Esophagus (tissue), 2 donors: Measurements from ENCODE around the gene C5orf52. TPM values are rescaled to one million over a fixed set of nuclear protein-coding genes. Genes with fewer than 3 reads are reported as not detected.

Experiments used
- H3K27ac ChIP-seq, 2 donors: one replicate each; pipeline ENCODE4 v1.5.1; 2013; ENCODE audit warnings: low read depth in 2 of 2, mild to moderate bottlenecking in 2 of 2, inconsistent platforms in 1 of 2, low read length in 1 of 2, moderate library complexity in 1 of 2
- H3K27me3 ChIP-seq, 2 donors: one replicate each; pipeline ENCODE4 v1.6.1; 2013; ENCODE audit warnings: low read length in 2 of 2, control low read depth in 1 of 2, mild to moderate bottlenecking in 1 of 2; ENCODE audit not compliant: insufficient read depth in 2 of 2, control insufficient read depth in 1 of 2
- H3K36me3 ChIP-seq, 2 donors: one replicate each; pipeline ENCODE4 v1.6.1; 2013; ENCODE audit warnings: low read length in 1 of 2; ENCODE audit not compliant: control insufficient read depth in 2 of 2, insufficient read depth in 2 of 2
- H3K4me1 ChIP-seq, 2 donors: one replicate each; pipeline ENCODE4 v1.6.1; 2013; ENCODE audit warnings: low read length in 1 of 2; ENCODE audit not compliant: control insufficient read depth in 2 of 2, insufficient read depth in 2 of 2
- H3K4me3 ChIP-seq, 2 donors: one replicate each; pipeline ENCODE4 v1.5.1; 2013; ENCODE audit warnings: low read length in 2 of 2, mild to moderate bottlenecking in 2 of 2, low read depth in 1 of 2, moderate library complexity in 1 of 2
- H3K9me3 ChIP-seq, 2 donors: one replicate each; pipeline ENCODE4 v1.6.1; 2013; ENCODE audit warnings: mild to moderate bottlenecking in 2 of 2, low read depth in 1 of 2, low read length in 1 of 2, moderate library complexity in 1 of 2; ENCODE audit not compliant: control insufficient read depth in 2 of 2, insufficient read depth in 1 of 2
- WGBS, 2 donors: extraction: QIAGEN DNeasy Blood & Tissue Kit; methylation state at CpG; one replicate each; pipeline ENCODE4 v1.1.7; 2013; 5-methylcytosine and 5-hydroxymethylcytosine counted together
- polyA plus RNA-seq, 2 donors: library from polyadenylated mRNA; stranded (reverse); fragments of 200-250 nt; gene quantifications; one replicate each; pipeline ENCODE4 v1.2.3, GENCODE V29; 2013
- donor health status: healthy with polysubstance abuse.
- donor health status: Bipolar disorder and iron deficiency.

C5orf52 gene
- polyA plus RNA-seq, 2 donors = not detected

DNA sequence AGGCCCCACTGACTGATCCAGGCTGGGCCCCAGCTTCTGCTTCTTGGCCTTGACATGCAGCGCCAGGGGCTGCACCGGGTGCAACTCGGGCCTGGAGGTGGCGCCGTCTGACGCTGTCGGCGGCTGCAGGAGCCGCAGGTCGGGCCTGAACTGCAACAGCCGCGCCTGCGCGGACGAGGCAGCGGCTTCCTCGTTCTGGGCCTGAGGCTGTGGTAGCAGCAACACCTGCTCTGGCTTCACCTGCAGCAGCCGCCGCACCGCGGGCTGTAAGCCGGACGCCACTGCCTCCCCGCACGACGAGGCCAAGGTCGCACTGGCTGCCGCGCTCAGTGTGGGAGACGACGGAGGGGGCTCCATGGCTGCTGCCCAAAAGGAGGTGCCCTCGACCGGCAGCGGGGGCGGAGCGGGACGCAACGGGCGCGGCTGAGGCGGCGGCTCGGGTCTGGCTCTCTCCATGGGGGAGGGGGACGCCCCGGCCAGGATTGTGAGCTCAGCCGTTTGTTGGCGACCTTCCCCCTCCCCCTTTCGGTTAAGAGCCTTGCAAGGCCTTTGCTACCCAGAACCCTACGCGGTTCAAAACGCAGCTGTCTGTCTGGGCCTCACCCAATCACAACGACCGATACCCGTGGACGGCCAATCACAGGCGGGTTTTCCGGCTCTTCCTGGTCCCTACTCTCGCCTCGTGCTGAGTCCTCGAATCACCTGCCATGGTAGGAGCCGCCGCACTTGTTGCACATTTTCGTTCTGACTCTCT is 19.5 kb upstream of the C5orf52 start:
- H3K27ac ChIP-seq = peak overlapping the region in 1 of 2 donors; percentile 31
- no peaks in the 10 kb centered on the region for H3K36me3 ChIP-seq
- peak overlapping the region; percentile 54 to 62 for H3K4me3 ChIP-seq
- no peaks in the 10 kb centered on the region for H3K27me3 ChIP-seq
- no peaks in the 10 kb centered on the region for H3K9me3 ChIP-seq
- H3K4me1 ChIP-seq = peaks cover 3 to 8% of the 10 kb centered on the region in 2 donors
- 21% methylated on average over 63 of the region's 63 CpGs for WGBS, 2 donors

DNA sequence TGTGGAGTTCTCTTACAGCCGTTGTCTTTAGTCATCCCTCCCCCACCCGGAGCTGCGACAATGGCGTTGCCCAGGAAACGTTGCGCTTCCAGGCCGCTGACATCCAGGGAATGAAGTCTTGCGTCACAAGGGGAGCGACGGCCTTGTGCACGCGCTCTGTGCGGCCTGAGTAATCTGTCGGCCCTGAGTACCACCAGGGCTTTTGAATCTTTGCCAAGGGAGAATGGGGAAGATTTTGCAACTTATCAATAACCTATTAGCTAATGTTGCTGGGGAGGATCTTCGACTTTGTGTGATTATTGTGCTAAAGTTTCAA is 19.0 kb upstream of the C5orf52 start, which contains the start of gene SOX30:
Gene SOX30, minus strand, starts transcription at position 62 of the 316 bp plus-strand sequence. CDS start 360 bp downstream, outside the sequence.
- no peaks in the 10 kb centered on the region for H3K27me3 ChIP-seq
- 87 to 91% methylated on average over 15 of the region's 15 CpGs for WGBS, 2 donors
- H3K27ac ChIP-seq = peak within 1 kb of the TSS in 1 of 2 donors; percentile 31
- no peaks in the 10 kb centered on the region for H3K36me3 ChIP-seq
- peaks cover 3 to 8% of the 10 kb centered on the region in 2 donors for H3K4me1 ChIP-seq
- no peaks in the 10 kb centered on the region for H3K9me3 ChIP-seq
- peak within 1 kb of the TSS; percentile 54 to 62 for H3K4me3 ChIP-seq

DNA sequence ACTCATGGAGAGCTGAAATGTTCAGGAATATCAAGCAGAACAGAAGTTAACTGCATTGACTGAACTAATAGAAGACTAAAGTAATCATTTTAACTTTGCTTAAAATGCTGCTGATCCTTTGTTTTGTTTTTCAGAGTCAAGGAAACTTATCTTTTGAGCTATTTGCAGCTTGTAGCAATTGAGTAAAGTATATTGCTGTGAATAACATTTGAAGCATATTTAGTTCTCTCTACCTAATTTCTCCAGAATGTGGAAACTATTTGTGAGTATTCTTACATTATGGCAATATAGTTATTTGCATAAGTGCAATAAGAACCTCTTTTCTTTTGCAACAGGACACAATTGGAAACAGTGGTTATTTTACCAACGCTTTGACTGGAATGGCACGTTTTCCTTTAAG is 13.8 kb upstream of the C5orf52 start:
- Histone ChIP-seq H3K27me3 (no peaks in the 10 kb centered on the region), H3K27ac (no peak overlapping the region), H3K4me3 (no peak overlapping the region), H3K36me3 (no peaks in the 10 kb centered on the region), H3K4me1 (no peaks in the 10 kb centered on the region), H3K9me3 (no peaks in the 10 kb centered on the region)
- WGBS, 2 donors = 79 to 83% methylated on average over 2 of the region's 2 CpGs

DNA sequence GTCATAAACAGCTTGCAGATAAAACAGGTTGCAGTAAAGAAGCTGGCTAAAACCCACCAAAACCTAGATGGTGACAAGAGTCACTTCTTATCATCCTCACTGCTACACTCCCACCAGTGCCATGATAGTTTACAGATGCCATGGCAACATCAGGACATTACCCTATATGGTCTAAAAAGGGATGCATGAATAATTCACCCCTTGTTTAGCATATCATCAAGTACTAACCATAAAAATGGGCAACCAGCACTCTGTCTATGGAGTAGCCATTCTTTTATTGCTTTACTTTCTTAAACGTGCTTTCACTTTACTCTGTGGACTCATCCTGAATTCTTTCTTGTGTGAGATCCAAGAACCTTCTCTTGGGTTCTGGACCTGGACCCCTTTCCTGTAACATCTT is 12.4 kb upstream of the C5orf52 start:
- Histone ChIP-seq H3K27me3 (no peaks in the 10 kb centered on the region), H3K4me3 (no peak overlapping the region), H3K27ac (no peak overlapping the region), H3K36me3 (no peaks in the 10 kb centered on the region), H3K9me3 (no peaks in the 10 kb centered on the region), H3K4me1 (no peaks in the 10 kb centered on the region)
- 80 to 83% methylated on average over 1 of the region's 1 CpG for WGBS, 2 donors

DNA sequence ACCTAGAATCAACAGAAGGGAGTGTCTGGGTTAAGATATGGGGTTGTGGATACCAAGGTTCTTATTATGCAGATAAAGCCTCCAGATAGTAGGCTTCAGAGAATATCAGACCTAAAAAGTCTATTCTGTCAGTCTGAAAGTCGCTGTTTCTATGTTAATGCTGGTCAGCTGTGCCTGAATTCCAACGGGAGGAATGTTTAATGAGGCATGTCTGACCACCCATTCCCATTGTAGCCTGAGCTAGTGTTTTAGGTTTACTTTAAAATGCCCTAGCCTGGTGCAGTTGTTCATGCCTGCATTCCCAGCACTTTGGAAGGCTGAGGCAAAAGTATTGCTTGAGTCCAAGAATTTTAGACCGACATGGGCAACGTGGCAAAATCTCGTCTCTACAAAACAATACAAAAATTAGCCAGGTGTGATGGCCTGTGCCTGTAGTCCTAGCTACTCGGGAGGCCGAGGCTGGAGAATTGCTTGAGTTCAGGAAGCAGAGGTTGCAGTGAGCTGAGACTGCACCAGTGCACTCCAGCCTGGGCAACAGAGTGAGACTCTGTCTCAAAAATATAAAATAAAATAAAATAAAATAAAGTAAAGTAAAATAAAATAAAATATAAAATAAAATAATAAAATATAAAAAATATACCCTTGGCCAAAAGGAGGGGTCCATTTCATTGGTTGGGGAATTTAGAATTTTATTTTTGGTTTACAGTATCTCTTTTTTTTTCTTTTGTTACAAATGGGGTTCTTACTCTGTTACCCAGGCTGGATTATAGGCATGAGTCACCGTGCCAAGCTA is 11.3 kb upstream of the C5orf52 start:
- Histone ChIP-seq H3K4me1 (no peaks in the 10 kb centered on the region), H3K9me3 (no peaks in the 10 kb centered on the region), H3K27ac (no peak overlapping the region), H3K4me3 (no peak overlapping the region), H3K36me3 (no peaks in the 10 kb centered on the region), H3K27me3 (no peaks in the 10 kb centered on the region)
- 89 to 91% methylated on average over 8 of the region's 8 CpGs for WGBS, 2 donors

DNA sequence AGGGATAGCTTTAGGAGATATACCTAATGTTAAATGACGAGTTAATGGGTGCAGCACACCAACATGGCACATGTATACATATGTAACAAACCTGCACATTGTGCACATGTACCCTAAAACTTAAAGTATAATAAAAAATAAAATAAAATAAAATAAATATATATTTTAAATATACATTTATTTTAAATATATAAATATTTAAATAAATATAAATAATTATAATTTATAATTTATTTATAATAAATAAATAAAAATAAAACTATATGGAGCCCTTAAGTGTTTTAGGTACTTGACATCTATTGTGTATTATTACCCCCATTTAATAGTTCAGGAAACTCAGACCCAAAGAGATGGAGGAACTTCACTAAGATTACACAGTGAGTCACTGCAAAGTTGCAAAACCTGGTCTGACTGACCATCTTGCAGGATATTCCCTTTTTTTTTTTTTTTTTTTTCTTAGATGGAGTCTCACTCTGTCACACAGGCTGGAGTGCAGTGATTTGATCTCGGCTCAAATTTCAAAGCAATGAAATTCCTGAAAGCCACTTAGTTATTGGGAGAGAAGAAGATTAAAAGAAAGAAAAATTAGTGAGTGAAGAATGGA is 5.8 kb upstream of the C5orf52 start:
- no peak overlapping the region for H3K27ac ChIP-seq
- H3K9me3 ChIP-seq = no peaks in the 10 kb centered on the region
- no peaks in the 10 kb centered on the region for H3K27me3 ChIP-seq
- no peak overlapping the region for H3K4me3 ChIP-seq
- no peaks in the 10 kb centered on the region for H3K36me3 ChIP-seq
- 86 to 90% methylated on average over 2 of the region's 2 CpGs for WGBS, 2 donors
- H3K4me1 ChIP-seq = no peaks in the 10 kb centered on the region

DNA sequence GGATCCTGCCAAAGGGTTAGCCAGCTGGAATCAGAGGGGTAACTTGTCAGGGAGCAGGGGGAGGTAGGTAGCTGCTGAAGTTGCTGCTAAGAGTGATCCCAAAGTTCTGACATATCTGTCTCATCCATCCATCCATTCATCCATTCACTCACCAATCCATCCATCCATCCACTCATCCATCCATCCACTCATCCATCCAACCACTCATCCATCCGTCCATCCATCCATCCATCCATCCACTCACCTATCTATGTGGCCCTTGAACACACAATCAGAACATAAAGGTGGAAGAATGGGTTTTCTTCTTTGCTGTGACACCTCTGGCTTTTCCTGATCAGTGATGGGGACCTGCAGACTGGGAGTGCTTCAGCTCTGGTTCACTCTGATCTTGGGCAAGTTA is 3.0 kb upstream of the C5orf52 start:
- H3K27ac ChIP-seq = no peak overlapping the region
- H3K27me3 ChIP-seq = no peaks in the 10 kb centered on the region
- H3K9me3 ChIP-seq = no peaks in the 10 kb centered on the region
- WGBS, 2 donors = 76 to 80% methylated on average over 1 of the region's 1 CpG
- H3K4me3 ChIP-seq = no peak overlapping the region
- H3K4me1 ChIP-seq = peaks cover 3 to 5% of the 10 kb centered on the region in 2 donors
- H3K36me3 ChIP-seq = no peaks in the 10 kb centered on the region

DNA sequence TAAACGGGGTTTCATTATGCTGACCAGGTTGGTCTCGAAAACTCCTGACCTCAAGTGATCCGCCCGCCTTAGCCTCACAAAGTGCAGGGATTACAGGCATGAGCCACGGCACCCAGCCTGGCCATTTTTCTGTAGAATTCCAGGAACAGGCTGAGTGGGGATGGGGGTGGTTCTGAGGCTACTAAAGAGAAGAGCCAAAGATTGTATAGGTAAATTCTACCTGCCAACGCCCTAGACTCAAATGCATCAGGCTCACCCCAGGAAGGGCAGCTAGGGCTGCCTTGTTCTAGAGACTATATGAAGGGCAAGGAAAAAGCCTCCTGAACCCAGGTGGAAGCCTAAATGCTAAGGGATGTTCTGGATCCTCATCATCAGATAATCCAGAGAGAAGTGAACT is 1.6 kb upstream of the C5orf52 start:
- H3K27ac ChIP-seq = no peak overlapping the region
- peaks cover 3 to 5% of the 10 kb centered on the region in 2 donors for H3K4me1 ChIP-seq
- H3K9me3 ChIP-seq = no peaks in the 10 kb centered on the region
- H3K36me3 ChIP-seq = no peaks in the 10 kb centered on the region
- no peak overlapping the region for H3K4me3 ChIP-seq
- WGBS, 2 donors = 93 to 94% methylated on average over 6 of the region's 6 CpGs
- H3K27me3 ChIP-seq = no peaks in the 10 kb centered on the region

DNA sequence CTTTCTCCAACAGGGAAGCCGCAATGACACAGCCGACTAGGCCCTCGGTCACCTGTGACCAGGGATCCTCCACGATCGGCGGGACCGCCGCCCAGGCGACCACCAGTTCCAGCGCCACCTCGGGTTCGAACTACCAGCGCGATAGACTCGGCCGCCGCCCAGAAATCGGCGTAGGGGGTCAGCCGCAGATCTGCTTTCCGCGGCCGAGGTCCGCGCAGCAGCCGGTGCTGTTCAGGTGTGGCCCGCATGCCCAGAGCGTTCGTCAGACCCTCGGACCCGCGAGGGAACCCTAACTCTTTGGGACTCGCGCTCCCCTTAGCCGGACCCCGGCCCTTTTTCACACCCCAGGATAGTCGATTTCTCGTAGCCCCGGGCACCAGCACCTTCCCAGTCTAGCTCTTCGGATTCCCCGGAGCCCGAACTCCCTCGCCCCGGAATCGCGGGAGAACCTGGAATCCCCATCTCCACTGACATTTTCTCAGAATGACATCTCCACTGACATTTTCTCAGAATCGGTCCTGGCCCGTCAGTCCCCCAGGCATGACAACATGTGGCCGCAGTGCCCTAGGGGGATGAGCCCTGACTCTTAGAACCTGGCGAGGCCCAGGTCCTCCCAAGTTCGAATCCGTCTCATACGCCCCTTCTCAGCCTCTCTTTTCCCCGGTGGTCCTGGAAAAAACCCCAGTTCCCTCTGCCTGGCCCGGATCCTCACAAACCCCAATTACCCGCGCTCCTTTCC is 428 bp downstream of the C5orf52 start:
- Histone ChIP-seq H3K36me3 (no peaks in the 10 kb centered on the region), H3K9me3 (no peaks in the 10 kb centered on the region), H3K27me3 (no peaks in the 10 kb centered on the region), H3K4me1 (peaks cover 3 to 5% of the 10 kb centered on the region in 2 donors), H3K27ac (no peak overlapping the region), H3K4me3 (peak overlapping the region; percentile 51 to 60)
- WGBS, 2 donors = 32 to 39% methylated on average over 57 of the region's 57 CpGs
